IMR-90 (cell line): ENCODE measurements around the gene MSL3B.

Experiments used
- ATAC-seq: fragments of 200-7000 bp; cut with Tn5 transposase; 2 replicates; pipeline ENCODE4 v1.9.1; 2020; ENCODE audit warnings: low read depth, mild to moderate bottlenecking, moderate library complexity
- BruUV-seq: library from RNA; stranded (reverse); fragments of 400-500 nt; replicated peaks from 2 replicates; lab custom pipeline; 2021; lab: Mats Ljungman, UMichigan
- CTCF ChIA-PET: fragments of 300-600 bp; formaldehyde crosslinking; extraction: SDS; loops from one replicate; lab custom pipeline; 2021; ENCODE audit warnings: antibody characterized with exemption; lab: Yijun Ruan, JAX
- POLR2A ChIA-PET: fragments of 300-600 bp; sonication (Branson Sonifier 250); formaldehyde crosslinking; loops from one replicate; lab custom pipeline; 2022; ENCODE audit warnings: antibody characterized with exemption; ENCODE audit not compliant: unreplicated experiment; lab: Charles Lee
- DNase-seq: peaks from one replicate; pipeline ENCODE4 v3.0.0; 2013
- H2AFZ ChIP-seq: replicated peaks from 2 replicates; pipeline ENCODE3; 2013; ENCODE audit warnings: low read length, mild to moderate bottlenecking; ENCODE audit not compliant: poor library complexity
- H2AK5ac ChIP-seq: 2 replicates; pipeline ENCODE4 v1.6.1; 2013; ENCODE audit warnings: low read depth, low read length, inconsistent platforms
- H2AK9ac ChIP-seq: replicated peaks from 2 replicates; pipeline ENCODE3; 2013; ENCODE audit warnings: mild to moderate bottlenecking, low read depth, low read length, moderate library complexity; ENCODE audit not compliant: poor library complexity
- H2BK120ac ChIP-seq: 2 replicates; pipeline ENCODE4 v1.6.1; 2013; ENCODE audit warnings: low read depth, low read length, inconsistent platforms
- H2BK15ac ChIP-seq: 3 replicates; pipeline ENCODE4 v1.6.1; 2013; ENCODE audit warnings: low read depth, low read length, inconsistent platforms
- H2BK20ac ChIP-seq: 2 replicates; pipeline ENCODE4 v1.6.1; 2013; ENCODE audit warnings: low read depth, mild to moderate bottlenecking, inconsistent platforms, low read length, moderate library complexity
- H2BK5ac ChIP-seq: 2 replicates; pipeline ENCODE4 v1.6.1; 2013; ENCODE audit warnings: mild to moderate bottlenecking, low read depth, low read length, inconsistent platforms; ENCODE audit not compliant: poor library complexity, severe bottlenecking
- H3K14ac ChIP-seq: replicated peaks from 2 replicates; pipeline ENCODE4 v1.6.1; 2013; ENCODE audit warnings: low read depth, low read length, inconsistent platforms
- H3K18ac ChIP-seq: 2 replicates; pipeline ENCODE4 v1.6.1; 2013; ENCODE audit warnings: low read depth, low read length, control low read depth
- H3K23ac ChIP-seq: 2 replicates; pipeline ENCODE4 v1.6.1; 2013; ENCODE audit warnings: low read depth, low read length, inconsistent platforms
- H3K27ac ChIP-seq: 2 replicates; pipeline ENCODE4 v1.5.1; 2013; ENCODE audit warnings: mild to moderate bottlenecking, control low read depth, low read length; ENCODE audit not compliant: insufficient read depth
- H3K27me3 ChIP-seq: 2 replicates; pipeline ENCODE4 v1.6.1; 2013; ENCODE audit warnings: low read length; ENCODE audit not compliant: control insufficient read depth, insufficient read depth
- H3K36me3 ChIP-seq: 2 replicates; pipeline ENCODE4 v1.6.1; 2013; ENCODE audit warnings: low read length, mixed read lengths; ENCODE audit not compliant: control insufficient read depth, insufficient read depth
- H3K4ac ChIP-seq: 2 replicates; pipeline ENCODE4 v1.6.1; 2013; ENCODE audit warnings: low read depth, low read length, inconsistent platforms
- H3K4me1 ChIP-seq: 2 replicates; pipeline ENCODE4 v1.6.1; 2013; ENCODE audit warnings: low read length, mixed read lengths; ENCODE audit not compliant: control insufficient read depth, insufficient read depth
- H3K4me2 ChIP-seq: 2 replicates; pipeline ENCODE4 v1.6.1; 2013; ENCODE audit warnings: low read depth, mild to moderate bottlenecking, control low read depth, low read length, moderate library complexity
- H3K4me3 ChIP-seq: 2 replicates; pipeline ENCODE4 v1.5.1; 2013; ENCODE audit warnings: low read depth, mild to moderate bottlenecking, control low read depth, low read length, moderate library complexity; ENCODE audit not compliant: insufficient read depth
- H3K56ac ChIP-seq: 2 replicates; pipeline ENCODE4 v1.6.1; 2013; ENCODE audit warnings: low read length, inconsistent platforms; ENCODE audit not compliant: insufficient read depth; ENCODE audit errors: extremely low read depth
- H3K79me1 ChIP-seq, 2 experiments: 2 replicates each; pipeline ENCODE4 v1.6.1; 2013; ENCODE audit warnings: low read length in 2 of 2, inconsistent platforms in 1 of 2, low read depth in 1 of 2
- H3K9ac ChIP-seq: 2 replicates; pipeline ENCODE4 v1.6.1; 2013; ENCODE audit warnings: low read depth, low read length, control low read depth
- H3K9me1 ChIP-seq: 2 replicates; pipeline ENCODE4 v1.6.1; 2013; ENCODE audit warnings: low read length, inconsistent platforms; ENCODE audit not compliant: insufficient read depth
- H3K9me3 ChIP-seq: 2 replicates; pipeline ENCODE4 v1.6.1; 2013; ENCODE audit warnings: low read length; ENCODE audit not compliant: control insufficient read depth, insufficient read depth
- H4K20me1 ChIP-seq: 2 replicates; pipeline ENCODE4 v1.6.1; 2013; ENCODE audit warnings: low read length, inconsistent platforms; ENCODE audit not compliant: insufficient read depth
- H4K5ac ChIP-seq: 2 replicates; pipeline ENCODE4 v1.6.1; 2013; ENCODE audit warnings: mild to moderate bottlenecking, low read depth, low read length, control low read depth
- H4K8ac ChIP-seq, 2 experiments: 2 replicates each; pipeline ENCODE4 v1.6.1; 2013; ENCODE audit warnings: low read depth in 2 of 2, low read length in 2 of 2, control low read depth in 1 of 2, inconsistent platforms in 1 of 2
- H4K91ac ChIP-seq: 2 replicates; pipeline ENCODE4 v1.6.1; 2013; ENCODE audit warnings: low read depth, low read length, inconsistent platforms; ENCODE audit not compliant: insufficient read depth
- MAZ ChIP-seq: IDR thresholded peaks from 2 replicates; pipeline ENCODE4 v1.6.1; 2012; ENCODE audit warnings: low read depth, mild to moderate bottlenecking, low read length, improper control_type of control experiment, moderate library complexity, borderline replicate concordance
- POLR2A ChIP-seq: IDR thresholded peaks from 2 replicates; pipeline ENCODE4 v1.6.1; 2012; ENCODE audit warnings: mild to moderate bottlenecking, low read depth, low read length
- whole genome bisulfite sequencing, 2 experiments: methylation state at CpG; one replicate each; pipeline versions ENCODE4 v1.1.5 to v1.1.7; 2013; ENCODE audit warnings: missing lambda C conversion rate in 2 of 2; ENCODE audit not compliant: insufficient read length in 1 of 2; ENCODE audit errors: extremely low coverage in 2 of 2; 5-methylcytosine and 5-hydroxymethylcytosine counted together
- dilution Hi-C: fragments of 300-500 bp; cut with HindIII; formaldehyde crosslinking; loops from one replicate; pipeline ENCODE4 v1.14.3; 2018; ENCODE audit warnings: low sequenced_read_pairs; ENCODE audit not compliant: unreplicated experiment
- in situ Hi-C: fragments of 300-500 bp; cut with MboI; formaldehyde crosslinking; loops from 3 replicates; pipeline ENCODE4 v1.14.3; 2019; ENCODE audit warnings: low sequenced_read_pairs, inconsistent platforms, mixed read lengths
- intact Hi-C: fragments of 100-400 bp; cut with micrococcal nuclease; formaldehyde crosslinking; loops from 2 replicates; pipeline ENCODE4 v1.10.0; 2022

Gene MSL3B

DNA sequence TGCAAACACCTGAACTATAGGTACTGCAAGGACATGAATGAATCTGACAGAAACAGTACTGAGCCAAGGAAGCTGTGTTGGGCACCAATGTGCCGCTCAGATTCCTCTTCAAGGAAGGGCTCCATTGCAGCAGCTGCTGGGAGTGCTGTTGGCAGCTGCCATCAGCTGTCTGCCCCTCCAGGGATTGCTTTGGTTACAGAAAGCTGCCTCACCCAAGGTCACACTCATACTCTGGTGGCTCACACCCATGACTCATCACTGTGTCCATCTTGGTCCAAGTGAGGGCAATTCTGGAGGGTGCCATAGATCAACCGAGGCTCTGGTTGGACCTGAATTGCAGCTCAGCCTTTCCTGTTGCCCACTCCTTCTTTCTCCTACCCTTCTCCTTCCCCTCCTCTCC lies 24.6 kb upstream of the MSL3B start:
- Histone ChIP-seq H3K18ac (no peak overlapping the region), H4K91ac (no peak overlapping the region), H3K56ac (no peak overlapping the region), H4K8ac (no peak overlapping the region), H3K36me3 (no peaks in the 10 kb centered on the region), H3K9ac (no peak overlapping the region), H3K4me3 (no peak overlapping the region), H2AFZ (no peak overlapping the region), H2BK15ac (no peak overlapping the region), H3K14ac (no peak overlapping the region), H3K4me1 (no peaks in the 10 kb centered on the region), H3K79me1 (no peaks in the 10 kb centered on the region), H3K27me3 (peaks cover 4% of the 10 kb centered on the region), H3K23ac (no peak overlapping the region), H3K9me1 (no peaks in the 10 kb centered on the region), H2BK5ac (no peak overlapping the region), H3K27ac (no peak overlapping the region), H4K5ac (no peak overlapping the region), H2AK5ac (no peak overlapping the region), H2AK9ac (no peak overlapping the region), H2BK120ac (no peak overlapping the region), H2BK20ac (no peak overlapping the region), H3K4me2 (no peak overlapping the region), H3K4ac (no peak overlapping the region), H3K9me3 (no peaks in the 10 kb centered on the region), H4K20me1 (no peaks in the 10 kb centered on the region; the same call in 1 of the 2 replicates)
- in situ Hi-C loops (no loop called here), intact Hi-C loops (no loop called here), dilution Hi-C loops (no loop called here)
- TF ChIP-seq POLR2A (no peak), MAZ (no peak)
- DNase-seq (no peak), ATAC-seq (no peak)
- 86% methylated on average over 1 of the region's 2 CpGs; no CpG with 5 or more reads in 1 of the 2 experiments for WGBS, 2 experiments
- no TSS peak for BruUV-seq
- ChIA-PET CTCF (no interaction called here), POLR2A (no interaction called here)
